HepG2 (cell line): ENCODE data around the gene PSMD9. TPM values are rescaled to one million over a fixed set of nuclear protein-coding genes. Genes with fewer than 3 reads are reported as not detected.

ENCODE experiments used
- ATF1 ChIP-seq: IDR thresholded peaks from 2 replicates; pipeline ENCODE4 v1.6.1; 2016; ENCODE audit warnings: mild to moderate bottlenecking, control low read depth
- ATM ChIP-seq: fragments of 450-650 bp; IDR thresholded peaks from 2 replicates; pipeline ENCODE4 v1.7.1; 2017; ENCODE audit warnings: mild to moderate bottlenecking, borderline replicate concordance
- CSRNP1 ChIP-seq: sonication (generic); formaldehyde crosslinking; IDR thresholded peaks from 2 replicates; pipeline ENCODE4 v1.8.1; 2023; ENCODE audit warnings: mild to moderate bottlenecking, missing genetic modification reagents
- FOXP1 ChIP-seq, 2 experiments: fragments of 450-650 bp in 1 of 2; IDR thresholded peaks; 2 replicates each; pipeline ENCODE4 v1.6.1; 2017 to 2018; ENCODE audit warnings: antibody characterized with exemption in 1 of 2
- GZF1 ChIP-seq: sonication (generic); formaldehyde crosslinking; IDR thresholded peaks from 2 replicates; pipeline ENCODE4 v1.5.1; 2020; ENCODE audit warnings: mild to moderate bottlenecking, missing genetic modification reagents
- HOMEZ ChIP-seq: IDR thresholded peaks from 2 replicates; pipeline ENCODE4 v1.6.1; 2016; ENCODE audit warnings: low read depth
- KLF6 ChIP-seq: IDR thresholded peaks from 2 replicates; pipeline ENCODE4 v1.8.0; 2016; ENCODE audit warnings: missing biosample characterization, missing genetic modification reagents
- RBM39 ChIP-seq: fragments of 200-400 bp; formaldehyde crosslinking; IDR thresholded peaks from one replicate; pipeline ENCODE4 v1.6.1; 2018; ENCODE audit warnings: antibody characterized with exemption, mild to moderate bottlenecking, low read depth, low read length; ENCODE audit not compliant: poor library complexity, severe bottlenecking
- SPEN ChIP-seq: sonication (generic); formaldehyde crosslinking; IDR thresholded peaks from 2 replicates; pipeline ENCODE4 v1.5.1; 2020; ENCODE audit warnings: low read depth, mild to moderate bottlenecking, missing genetic modification reagents
- TBX2 ChIP-seq: sonication (generic); formaldehyde crosslinking; IDR thresholded peaks from 2 replicates; pipeline ENCODE4 v1.5.0; 2020; ENCODE audit warnings: missing genetic modification reagents, mild to moderate bottlenecking, borderline replicate concordance
- ZMYM3 ChIP-seq: sonication (generic); formaldehyde crosslinking; IDR thresholded peaks from 2 replicates; pipeline ENCODE4 v1.5.1; 2020; ENCODE audit warnings: mild to moderate bottlenecking, missing genetic modification reagents
- ZNF142 ChIP-seq: sonication (generic); formaldehyde crosslinking; IDR thresholded peaks from 2 replicates; pipeline ENCODE4 v1.4.0; 2020; ENCODE audit warnings: missing genetic modification reagents
- ZNF468 ChIP-seq: sonication (generic); formaldehyde crosslinking; IDR thresholded peaks from 2 replicates; pipeline ENCODE4 v1.8.0; 2022; ENCODE audit warnings: mild to moderate bottlenecking, moderate library complexity, missing genetic modification reagents
- ZNF740 ChIP-seq: sonication (generic); formaldehyde crosslinking; IDR thresholded peaks from 2 replicates; pipeline ENCODE4 v1.4.0; 2020; ENCODE audit warnings: missing genetic modification reagents
- ZNF766 ChIP-seq: sonication (generic); formaldehyde crosslinking; IDR thresholded peaks from 2 replicates; pipeline ENCODE4 v1.5.0; 2020; ENCODE audit warnings: missing genetic modification reagents, borderline replicate concordance
- ZNF768 ChIP-seq: sonication (generic); formaldehyde crosslinking; IDR thresholded peaks from 2 replicates; pipeline ENCODE4 v1.4.0; 2020; ENCODE audit warnings: missing genetic modification reagents
- ZNF800 ChIP-seq: sonication (generic); formaldehyde crosslinking; IDR thresholded peaks from 2 replicates; pipeline ENCODE4 v1.4.0; 2020; ENCODE audit warnings: missing genetic modification reagents
- polyA plus RNA-seq, 8 experiments: library from polyadenylated mRNA; depleted of rRNA in 3 of 8; stranded (reverse) in 7 of 8; unstranded in 1 of 8; fragments of >200 nt; fragmentation: Illumina TruSeq in 4 of 8; extraction: Trizol in 4 of 8; gene quantifications; 2 replicates each; pipeline versions ENCODE4 v1.2.1 to v1.2.3, GENCODE V29; 2011 to 2016; ENCODE audit warnings: low read depth in 4 of 8, missing spikeins in 1 of 8, mixed read lengths in 1 of 8; ENCODE audit not compliant: insufficient read depth in 1 of 8
- total RNA-seq, 5 experiments: library from RNA; depleted of rRNA; stranded (reverse); fragments of >200 nt; fragmentation: Illumina TruSeq; extraction: Trizol; gene quantifications; 2 replicates each; pipeline ENCODE4 v1.2.3, GENCODE V29; 2016; ENCODE audit warnings: low read depth in 1 of 5

PSMD9 gene
- total and polyA plus RNA-seq, 2 of the 13 experiments (the other 11 are each of a cell fraction or from before 2014, with no cell fraction given) = 41.4 to 61.1 TPM

- TF ChIP-seq ATF1 (peak; percentile 57; the same call in 1 of the 2 replicates), ZNF768 (CRISPR knock-in tag) (peak; percentile 79; the same call in 1 of the 2 replicates), ZNF766 (CRISPR knock-in tag) (peak; percentile 87; the same call in 1 of the 2 replicates), ATM (no peak), ZNF468 (CRISPR knock-in tag) (no peak), ZNF740 (CRISPR knock-in tag) (no peak), RBM39 (peak; percentile 97), GZF1 (peak; percentile 57; the same call in 1 of the 2 replicates), ZNF142 (no peak; the same call in 1 of the 2 replicates), ZNF800 (CRISPR knock-in tag) (no peak), SPEN (peak; percentile 98), ZMYM3 (CRISPR knock-in tag) (peak; percentile 99), CSRNP1 (peak; percentile 88), HOMEZ (CRISPR knock-in tag) (no peak; the same call in 1 of the 2 replicates), TBX2 (CRISPR knock-in tag) (peak; percentile 90), FOXP1 (IDR thresholded peaks at IDR 0.05) (no peak), FOXP1 (CRISPR knock-in tag; IDR thresholded peaks at IDR 0.05) (0 out of 2 replicates have a peak, but pooled peaks have one; percentile 41), KLF6 (CRISPR knock-in tag) (peak; percentile 95)
Measured at GRCh38 chr12:121888478-121889273, at the start of gene PSMD9 (continued).
